Loucy (cell line): ENCODE data around the gene GAREM1.

Experiments
- H2AFZ ChIP-seq: fragments of 200-600 bp; sonication (generic); 2 replicates; pipeline ENCODE4 v1.6.0; 2016; ENCODE audit warnings: antibody characterized with exemption, mild to moderate bottlenecking, low read length, moderate library complexity
- H3F3A ChIP-seq: fragments of 200-600 bp; 2 replicates; pipeline ENCODE4 v1.6.0; 2016; ENCODE audit warnings: antibody characterized with exemption, low read depth, mild to moderate bottlenecking
- H3K27me3 ChIP-seq: fragments of 200-600 bp; sonication (generic); 2 replicates; pipeline ENCODE4 v1.6.1; 2014; ENCODE audit warnings: low read length, mild to moderate bottlenecking; ENCODE audit not compliant: insufficient read depth, poor library complexity, severe bottlenecking
- H3K36me3 ChIP-seq: fragments of 200-600 bp; sonication (generic); 2 replicates; pipeline ENCODE4 v1.6.1; 2016; ENCODE audit warnings: low read length; ENCODE audit not compliant: insufficient read depth
- H3K4me1 ChIP-seq: fragments of 200-600 bp; sonication (generic); 2 replicates; pipeline ENCODE4 v1.5.1; 2014; ENCODE audit warnings: low read length, mild to moderate bottlenecking; ENCODE audit not compliant: insufficient read depth, poor library complexity, severe bottlenecking
- H3K4me2 ChIP-seq: fragments of 200-600 bp; sonication (generic); 2 replicates; pipeline ENCODE4 v1.6.0; 2014; ENCODE audit warnings: antibody characterized with exemption, low read length, low read depth, mild to moderate bottlenecking; ENCODE audit not compliant: poor library complexity, severe bottlenecking
- H3K4me3 ChIP-seq: fragments of 200-600 bp; sonication (generic); 2 replicates; pipeline ENCODE4 v1.5.1; 2014; ENCODE audit warnings: low read length, mild to moderate bottlenecking, mixed read lengths; ENCODE audit not compliant: poor library complexity, severe bottlenecking
- H3K79me2 ChIP-seq: fragments of 200-600 bp; sonication (generic); 2 replicates; pipeline ENCODE4 v1.6.1; 2014; ENCODE audit warnings: low read length; ENCODE audit not compliant: insufficient read depth
- H3K9ac ChIP-seq: fragments of 200-600 bp; sonication (generic); 2 replicates; pipeline ENCODE4 v1.6.0; 2014; ENCODE audit warnings: mild to moderate bottlenecking, low read depth, low read length, moderate library complexity; ENCODE audit not compliant: poor library complexity, severe bottlenecking
- H3K9me2 ChIP-seq: fragments of 200-600 bp; sonication (generic); replicated peaks from 2 replicates; pipeline ENCODE4 v1.6.1; 2016; ENCODE audit warnings: low read depth, low read length, mixed read lengths
- H3K9me3 ChIP-seq: fragments of 200-600 bp; sonication (generic); 2 replicates; pipeline ENCODE4 v1.6.1; 2014; ENCODE audit warnings: mild to moderate bottlenecking, antibody characterized with exemption, low read length, low read depth; ENCODE audit not compliant: insufficient read depth
- H4K20me1 ChIP-seq: fragments of 200-600 bp; sonication (generic); 2 replicates; pipeline ENCODE4 v1.6.0; 2014; ENCODE audit warnings: antibody characterized with exemption, low read length, mild to moderate bottlenecking; ENCODE audit not compliant: insufficient read depth, poor library complexity, severe bottlenecking
- EZH2phosphoT487 ChIP-seq: fragments of 200-600 bp; IDR thresholded peaks from 2 replicates; pipeline ENCODE4 v1.6.1; 2018; ENCODE audit warnings: antibody characterized with exemption, mild to moderate bottlenecking, moderate library complexity, borderline replicate concordance
- TF ChIP-seq, protein P1 (sequence below): fragments of 200-600 bp; sonication (generic); conservative IDR thresholded peaks from 2 replicates; pipeline ENCODE4 v1.5.1; 2014; ENCODE audit warnings: mild to moderate bottlenecking, antibody characterized with exemption, low read length

The GAREM1 gene

DNA sequence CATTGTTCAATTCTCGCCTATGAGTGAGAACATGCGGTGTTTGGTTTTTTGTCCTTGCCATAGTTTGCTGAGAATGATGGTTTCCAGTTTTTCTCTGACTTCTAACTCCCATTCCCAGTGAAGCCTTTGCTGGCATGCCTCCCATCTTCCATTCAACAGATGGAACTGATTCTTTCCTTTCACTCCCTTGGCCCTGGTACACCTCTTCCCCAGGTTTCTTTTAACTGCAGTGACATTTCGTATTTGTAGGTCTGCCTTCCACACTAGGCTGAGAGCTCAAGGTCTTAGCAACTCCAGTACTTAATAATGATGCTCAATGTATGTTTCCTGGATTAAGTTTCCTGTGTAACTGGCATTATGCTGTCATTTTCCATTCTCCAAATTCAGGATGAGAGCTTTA, 48.5 kb downstream of the GAREM1 start:
- Histone ChIP-seq H3K27me3 (no peaks in the 10 kb centered on the region), H3K79me2 (no peaks in the 10 kb centered on the region), H3K36me3 (no peaks in the 10 kb centered on the region), H3K4me1 (no peaks in the 10 kb centered on the region), H3K4me3 (no peak overlapping the region), H3K9ac (no peak overlapping the region), H3K4me2 (no peak overlapping the region), H3K9me2 (no peaks in the 10 kb centered on the region), H3F3A (no peaks in the 10 kb centered on the region), H3K9me3 (no peaks in the 10 kb centered on the region), H4K20me1 (no peaks in the 10 kb centered on the region), H2AFZ (no peak overlapping the region)
- TF ChIP-seq, protein P1, sequence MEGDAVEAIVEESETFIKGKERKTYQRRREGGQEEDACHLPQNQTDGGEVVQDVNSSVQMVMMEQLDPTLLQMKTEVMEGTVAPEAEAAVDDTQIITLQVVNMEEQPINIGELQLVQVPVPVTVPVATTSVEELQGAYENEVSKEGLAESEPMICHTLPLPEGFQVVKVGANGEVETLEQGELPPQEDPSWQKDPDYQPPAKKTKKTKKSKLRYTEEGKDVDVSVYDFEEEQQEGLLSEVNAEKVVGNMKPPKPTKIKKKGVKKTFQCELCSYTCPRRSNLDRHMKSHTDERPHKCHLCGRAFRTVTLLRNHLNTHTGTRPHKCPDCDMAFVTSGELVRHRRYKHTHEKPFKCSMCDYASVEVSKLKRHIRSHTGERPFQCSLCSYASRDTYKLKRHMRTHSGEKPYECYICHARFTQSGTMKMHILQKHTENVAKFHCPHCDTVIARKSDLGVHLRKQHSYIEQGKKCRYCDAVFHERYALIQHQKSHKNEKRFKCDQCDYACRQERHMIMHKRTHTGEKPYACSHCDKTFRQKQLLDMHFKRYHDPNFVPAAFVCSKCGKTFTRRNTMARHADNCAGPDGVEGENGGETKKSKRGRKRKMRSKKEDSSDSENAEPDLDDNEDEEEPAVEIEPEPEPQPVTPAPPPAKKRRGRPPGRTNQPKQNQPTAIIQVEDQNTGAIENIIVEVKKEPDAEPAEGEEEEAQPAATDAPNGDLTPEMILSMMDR: no peak
- TF ChIP-seq EZH2phosphoT487: no peak

DNA sequence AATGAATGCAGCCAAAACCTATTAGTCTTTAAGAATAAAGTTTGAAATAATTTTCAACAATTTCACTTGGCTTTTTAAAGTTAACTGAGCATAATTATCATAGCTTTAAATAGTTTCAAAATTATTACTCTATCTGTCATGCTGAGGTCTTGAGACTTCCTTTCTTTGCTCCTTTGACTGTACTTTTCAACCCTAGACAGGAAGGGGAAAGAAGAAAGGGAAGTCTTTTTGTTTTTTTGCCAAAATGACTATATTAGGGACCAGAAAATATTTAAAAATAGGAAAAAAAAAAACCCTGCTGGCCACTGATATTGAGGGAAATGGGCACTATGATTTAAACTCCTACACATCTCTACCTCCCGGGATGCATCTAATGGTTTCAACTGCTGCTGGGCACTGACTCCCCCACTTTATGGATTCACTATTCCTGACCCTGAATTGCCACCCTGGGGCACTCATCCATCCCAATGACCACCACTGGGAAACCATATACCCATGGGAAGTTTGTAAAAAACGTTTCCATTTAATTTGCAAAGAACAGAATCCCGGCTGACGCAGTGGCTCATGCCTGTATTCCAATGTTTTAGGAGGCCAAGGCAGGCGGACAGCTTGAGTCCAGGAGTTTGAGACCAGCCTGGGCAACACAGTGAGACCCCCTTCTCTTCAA, 50.5 kb downstream of the GAREM1 start:
- no peak overlapping the region for H3K9ac ChIP-seq
- no peaks in the 10 kb centered on the region for H3K27me3 ChIP-seq
- no peaks in the 10 kb centered on the region for H3K4me1 ChIP-seq
- H3K9me2 ChIP-seq: no peaks in the 10 kb centered on the region
- no peaks in the 10 kb centered on the region for H3K79me2 ChIP-seq
- H3K4me3 ChIP-seq: no peak overlapping the region
- no peak overlapping the region for H2AFZ ChIP-seq
- no peak overlapping the region for H3K4me2 ChIP-seq
- H4K20me1 ChIP-seq: no peaks in the 10 kb centered on the region
- H3F3A ChIP-seq: no peaks in the 10 kb centered on the region
- H3K9me3 ChIP-seq: no peaks in the 10 kb centered on the region
- H3K36me3 ChIP-seq: no peaks in the 10 kb centered on the region
- TF ChIP-seq, protein P1: no peak
- TF ChIP-seq EZH2phosphoT487: no peak

DNA sequence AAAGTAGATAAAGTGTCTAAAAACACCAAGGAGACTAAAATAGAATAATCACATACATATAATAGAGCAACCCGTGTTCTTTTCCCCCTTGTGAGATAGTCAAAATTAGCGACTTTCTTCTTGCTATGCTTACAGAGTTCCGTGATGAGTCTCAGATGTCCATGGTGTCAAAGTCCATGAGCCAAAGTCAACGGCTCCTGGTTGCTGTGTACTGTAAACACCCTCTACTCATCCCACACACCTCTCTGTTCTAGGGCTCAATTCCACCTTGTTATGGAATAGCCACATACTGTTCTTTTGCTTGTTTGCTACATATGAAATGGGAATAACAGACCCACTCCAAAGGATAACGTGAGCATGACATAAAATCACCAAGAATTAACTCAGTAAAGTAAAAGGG, 52.5 kb downstream of the GAREM1 start:
- Histone ChIP-seq H3K79me2 (no peaks in the 10 kb centered on the region), H3K36me3 (no peaks in the 10 kb centered on the region), H3K4me1 (no peaks in the 10 kb centered on the region), H2AFZ (no peak overlapping the region), H3K9ac (no peak overlapping the region), H3K27me3 (no peaks in the 10 kb centered on the region), H4K20me1 (no peaks in the 10 kb centered on the region), H3K4me2 (no peak overlapping the region), H3K9me3 (no peaks in the 10 kb centered on the region), H3K9me2 (no peaks in the 10 kb centered on the region), H3F3A (no peaks in the 10 kb centered on the region), H3K4me3 (no peak overlapping the region)
- TF ChIP-seq EZH2phosphoT487: no peak
- TF ChIP-seq, protein P1: no peak
